A549 (cell line): ENCODE results near the gene BIRC5.

Experiments used
- EP300 ChIP-seq, 2 experiments: fragments of >200 bp; sonication (Bioruptor Twin); formaldehyde crosslinking; IDR thresholded peaks; 2 replicates in 1 of 2; 3 replicates in 1 of 2; pipeline ENCODE4 v1.6.1; 2016 to 2017
- HOXB5 ChIP-seq: fragments of 250-450 bp; sonication (Bioruptor Pico); IDR thresholded peaks from 2 replicates; pipeline ENCODE4 v1.5.0; 2020; ENCODE audit warnings: mild to moderate bottlenecking, moderate library complexity
- KDM5A ChIP-seq: fragments of 200-600 bp; sonication (generic); IDR thresholded peaks from 2 replicates; pipeline ENCODE4 v1.6.1; 2016; ENCODE audit warnings: antibody characterized with exemption, mild to moderate bottlenecking
- POLR2AphosphoS2 ChIP-seq: conservative IDR thresholded peaks from 2 replicates; pipeline ENCODE4 v1.6.1; 2012; ENCODE audit warnings: low read length, improper control_type of control experiment, inconsistent platforms
- RAD21 ChIP-seq, 2 experiments: fragments of >200 bp in 1 of 2; sonication (Bioruptor Twin) in 1 of 2; formaldehyde crosslinking in 1 of 2; IDR thresholded peaks in 1 of 2; conservative IDR thresholded peaks in 1 of 2; 2 replicates in 1 of 2; 3 replicates in 1 of 2; pipeline ENCODE4 v1.6.1; 2012 to 2018; ENCODE audit warnings: inconsistent platforms in 1 of 2
- RFX5 ChIP-seq: fragments of 450-650 bp; IDR thresholded peaks from 2 replicates; pipeline ENCODE4 v1.7.1; 2014; ENCODE audit warnings: antibody characterized with exemption, mild to moderate bottlenecking, moderate library complexity
- TF ChIP-seq, protein P1 (sequence below): fragments of >200 bp; sonication (Bioruptor Twin); formaldehyde crosslinking; IDR thresholded peaks from 3 replicates; pipeline ENCODE4 v1.5.1; 2016
- TF ChIP-seq, protein P2 (sequence below): fragments of 150-350 bp; IDR thresholded peaks from 2 replicates; pipeline ENCODE4 v1.6.1; 2014; ENCODE audit warnings: low read depth, mild to moderate bottlenecking, low read length
- TF ChIP-seq, protein P3 (sequence below): IDR thresholded peaks from 2 replicates; pipeline ENCODE4 v1.6.1; 2012

DNA sequence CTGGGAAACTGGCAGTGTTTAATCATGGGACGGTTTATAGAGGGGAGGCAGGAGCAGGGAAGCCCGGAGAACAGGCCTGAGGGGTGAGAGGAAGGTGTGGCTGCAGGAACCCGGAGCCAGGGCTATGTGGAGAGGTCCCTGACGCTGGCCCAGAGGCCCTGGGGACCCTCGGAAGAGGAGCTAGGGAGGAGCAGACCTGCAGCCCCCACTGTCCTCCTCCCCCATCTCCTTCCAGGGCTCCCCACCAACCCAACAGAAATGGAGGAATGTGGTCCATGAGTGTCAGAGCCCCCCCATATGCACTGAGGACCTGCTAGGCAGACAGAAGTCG lies 37.7 kb downstream of the BIRC5 start:
- TF ChIP-seq, protein P1, sequence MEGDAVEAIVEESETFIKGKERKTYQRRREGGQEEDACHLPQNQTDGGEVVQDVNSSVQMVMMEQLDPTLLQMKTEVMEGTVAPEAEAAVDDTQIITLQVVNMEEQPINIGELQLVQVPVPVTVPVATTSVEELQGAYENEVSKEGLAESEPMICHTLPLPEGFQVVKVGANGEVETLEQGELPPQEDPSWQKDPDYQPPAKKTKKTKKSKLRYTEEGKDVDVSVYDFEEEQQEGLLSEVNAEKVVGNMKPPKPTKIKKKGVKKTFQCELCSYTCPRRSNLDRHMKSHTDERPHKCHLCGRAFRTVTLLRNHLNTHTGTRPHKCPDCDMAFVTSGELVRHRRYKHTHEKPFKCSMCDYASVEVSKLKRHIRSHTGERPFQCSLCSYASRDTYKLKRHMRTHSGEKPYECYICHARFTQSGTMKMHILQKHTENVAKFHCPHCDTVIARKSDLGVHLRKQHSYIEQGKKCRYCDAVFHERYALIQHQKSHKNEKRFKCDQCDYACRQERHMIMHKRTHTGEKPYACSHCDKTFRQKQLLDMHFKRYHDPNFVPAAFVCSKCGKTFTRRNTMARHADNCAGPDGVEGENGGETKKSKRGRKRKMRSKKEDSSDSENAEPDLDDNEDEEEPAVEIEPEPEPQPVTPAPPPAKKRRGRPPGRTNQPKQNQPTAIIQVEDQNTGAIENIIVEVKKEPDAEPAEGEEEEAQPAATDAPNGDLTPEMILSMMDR: no peak
- TF ChIP-seq RFX5 (no peak), RAD21 (conservative IDR thresholded peaks at IDR 0.05 in 1 of 2, IDR thresholded peaks at IDR 0.05 in 1 of 2) (no peak), HOXB5 (no peak), POLR2AphosphoS2 (no peak), KDM5A (no peak), EP300 (IDR thresholded peaks at IDR 0.05) (no peak)
- TF ChIP-seq, protein P2, sequence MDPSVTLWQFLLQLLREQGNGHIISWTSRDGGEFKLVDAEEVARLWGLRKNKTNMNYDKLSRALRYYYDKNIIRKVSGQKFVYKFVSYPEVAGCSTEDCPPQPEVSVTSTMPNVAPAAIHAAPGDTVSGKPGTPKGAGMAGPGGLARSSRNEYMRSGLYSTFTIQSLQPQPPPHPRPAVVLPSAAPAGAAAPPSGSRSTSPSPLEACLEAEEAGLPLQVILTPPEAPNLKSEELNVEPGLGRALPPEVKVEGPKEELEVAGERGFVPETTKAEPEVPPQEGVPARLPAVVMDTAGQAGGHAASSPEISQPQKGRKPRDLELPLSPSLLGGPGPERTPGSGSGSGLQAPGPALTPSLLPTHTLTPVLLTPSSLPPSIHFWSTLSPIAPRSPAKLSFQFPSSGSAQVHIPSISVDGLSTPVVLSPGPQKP: no peak
- TF ChIP-seq, protein P3, sequence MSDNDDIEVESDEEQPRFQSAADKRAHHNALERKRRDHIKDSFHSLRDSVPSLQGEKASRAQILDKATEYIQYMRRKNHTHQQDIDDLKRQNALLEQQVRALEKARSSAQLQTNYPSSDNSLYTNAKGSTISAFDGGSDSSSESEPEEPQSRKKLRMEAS: no peak
